GM23338 (cell line): ENCODE results near the gene HDAC11. TPM values are rescaled to one million over a fixed set of nuclear protein-coding genes. Genes with fewer than 3 reads are reported as not detected.

ENCODE experiments used
- ATAC-seq: fragments of 200-7000 bp; cut with Tn5 transposase; 3 replicates; pipeline ENCODE4 v1.9.1; 2020
- DNase-seq: peaks from one replicate; pipeline ENCODE4 v3.0.0-alpha.2; 2015; ENCODE audit warnings: low spot score
- H2AFZ ChIP-seq: fragments of 200-600 bp; sonication (generic); 2 replicates; pipeline ENCODE4 v1.8.0; 2016; ENCODE audit warnings: antibody characterized with exemption, mild to moderate bottlenecking, moderate library complexity
- H3F3A ChIP-seq: fragments of 200-600 bp; sonication (generic); replicated peaks from 2 replicates; pipeline ENCODE4 v1.8.0; 2017; ENCODE audit warnings: antibody characterized with exemption, mixed run types, low read depth
- H3K27ac ChIP-seq: fragments of 200-600 bp; sonication (generic); 2 replicates; pipeline ENCODE4 v1.6.1; 2016; ENCODE audit warnings: low read depth
- H3K27me3 ChIP-seq: fragments of 200-600 bp; sonication (generic); 2 replicates; pipeline ENCODE4 v1.8.0; 2016; ENCODE audit warnings: mild to moderate bottlenecking, mixed run types, moderate library complexity; ENCODE audit not compliant: insufficient read depth
- H3K36me3 ChIP-seq: fragments of 200-600 bp; sonication (generic); 2 replicates; pipeline ENCODE4 v1.8.0; 2016; ENCODE audit warnings: mild to moderate bottlenecking; ENCODE audit not compliant: insufficient read depth
- H3K4me1 ChIP-seq: fragments of 200-600 bp; sonication (generic); 2 replicates; pipeline ENCODE4 v1.8.0; 2016; ENCODE audit warnings: mild to moderate bottlenecking, moderate library complexity; ENCODE audit not compliant: insufficient read depth
- H3K4me2 ChIP-seq: fragments of 200-600 bp; sonication (generic); 2 replicates; pipeline ENCODE4 v1.7.1; 2017; ENCODE audit warnings: mixed run types
- H3K4me3 ChIP-seq: fragments of 200-600 bp; sonication (generic); 2 replicates; pipeline ENCODE4 v1.6.1; 2016; ENCODE audit warnings: mixed run types
- H3K79me2 ChIP-seq: fragments of 200-600 bp; sonication (generic); replicated peaks from 2 replicates; pipeline ENCODE4 v1.8.0; 2017; ENCODE audit warnings: mild to moderate bottlenecking; ENCODE audit not compliant: insufficient read depth
- H3K9me2 ChIP-seq: fragments of 200-600 bp; sonication (generic); 2 replicates; pipeline ENCODE4 v1.8.0; 2017; ENCODE audit not compliant: insufficient read depth
- H4K20me1 ChIP-seq: fragments of 200-600 bp; sonication (generic); replicated peaks from 2 replicates; pipeline ENCODE4 v1.8.0; 2017; ENCODE audit warnings: mild to moderate bottlenecking; ENCODE audit not compliant: insufficient read depth
- H3K27ac Mint-ChIP-seq: 2 replicates; pipeline ENCODE4 v1.8.0; 2020; ENCODE audit warnings: inconsistent platforms, mild to moderate bottlenecking, moderate library complexity, mixed read lengths
- H3K27me3 Mint-ChIP-seq: 3 replicates; pipeline ENCODE4 v1.8.0; 2022; ENCODE audit warnings: low read depth, mild to moderate bottlenecking, moderate library complexity, mixed read lengths, inconsistent platforms; ENCODE audit not compliant: insufficient read depth, poor library complexity
- H3K36me3 Mint-ChIP-seq: 3 replicates; pipeline ENCODE4 v1.8.0; 2021; ENCODE audit warnings: low read depth, mild to moderate bottlenecking, inconsistent platforms, moderate library complexity, mixed read lengths
- H3K4me1 Mint-ChIP-seq: 3 replicates; pipeline ENCODE4 v1.8.0; 2020; ENCODE audit warnings: mild to moderate bottlenecking, inconsistent platforms, mixed read lengths
- H3K4me3 Mint-ChIP-seq: 3 replicates; pipeline ENCODE4 v1.8.0; 2021; ENCODE audit warnings: moderate library complexity, mild to moderate bottlenecking, inconsistent platforms, mixed read lengths
- H3K9me3 Mint-ChIP-seq: 3 replicates; pipeline ENCODE4 v1.8.0; 2020; ENCODE audit warnings: moderate library complexity, mild to moderate bottlenecking, inconsistent platforms, mixed read lengths
- CREB1 ChIP-seq: fragments of 250-450 bp; sonication (Bioruptor Pico); IDR thresholded peaks from 2 replicates; pipeline ENCODE4 v1.5.0; 2020; ENCODE audit warnings: low read depth, mild to moderate bottlenecking, moderate library complexity
- EZH2 ChIP-seq: fragments of 200-600 bp; sonication (generic); IDR thresholded peaks from one replicate; pipeline ENCODE4 v1.8.0; 2017; ENCODE audit warnings: antibody characterized with exemption, mild to moderate bottlenecking, low read depth; ENCODE audit not compliant: unreplicated experiment
- EZH2phosphoT487 ChIP-seq: fragments of 200-600 bp; sonication (generic); IDR thresholded peaks from one replicate; pipeline ENCODE4 v1.8.1; 2018; ENCODE audit warnings: antibody characterized with exemption; ENCODE audit not compliant: unreplicated experiment
- JUNB ChIP-seq: IDR thresholded peaks from one replicate; pipeline ENCODE4 v1.6.1; 2016; ENCODE audit warnings: antibody characterized with exemption; ENCODE audit not compliant: unreplicated experiment
- NANOG ChIP-seq: IDR thresholded peaks from 2 replicates; pipeline ENCODE4 v1.6.1; 2016; ENCODE audit warnings: antibody characterized with exemption, borderline replicate concordance
- POLR2AphosphoS5 ChIP-seq: IDR thresholded peaks from 2 replicates; pipeline ENCODE4 v1.6.1; 2016; ENCODE audit warnings: antibody characterized with exemption, low read depth
- REST ChIP-seq: IDR thresholded peaks from one replicate; pipeline ENCODE4 v1.6.1; 2018; ENCODE audit warnings: antibody characterized with exemption; ENCODE audit not compliant: unreplicated experiment
- ZNF114 ChIP-seq: fragments of 250-450 bp; sonication (Bioruptor Pico); IDR thresholded peaks from 2 replicates; pipeline ENCODE4 v1.5.0; 2020; ENCODE audit warnings: mild to moderate bottlenecking, moderate library complexity
- ZNF331 ChIP-seq: fragments of 250-450 bp; sonication (Bioruptor Pico); IDR thresholded peaks from 2 replicates; pipeline ENCODE4 v1.5.0; 2020; ENCODE audit warnings: low read depth, mild to moderate bottlenecking, moderate library complexity
- polyA plus RNA-seq: library from polyadenylated mRNA; unstranded; fragments of >200 nt; fragmentation: Nextera tagmentation; extraction: Ambion mirVana; gene quantifications from 2 replicates; pipeline ENCODE4 v1.2.1, GENCODE V29; 2016
- total RNA-seq: library from RNA; depleted of rRNA; stranded (reverse); fragments of >200 nt; shearing (Covaris generic); gene quantifications from 2 replicates; pipeline ENCODE4 v1.2.3, GENCODE V29; 2014
- TF ChIP-seq, protein P1 (sequence below): fragments of 250-450 bp; sonication (Bioruptor Pico); IDR thresholded peaks from 2 replicates; pipeline ENCODE4 v1.5.0; 2020; ENCODE audit warnings: mild to moderate bottlenecking, moderate library complexity
- TF ChIP-seq, protein P2 (sequence below), 2 experiments: fragments of 200-600 bp in 1 of 2; sonication (generic) in 1 of 2; conservative IDR thresholded peaks; 2 replicates each; pipeline versions ENCODE4 v1.5.1 to v1.6.1; 2016 to 2017; ENCODE audit warnings: antibody characterized with exemption in 2 of 2, low read depth in 2 of 2, mild to moderate bottlenecking in 2 of 2, moderate library complexity in 1 of 2

The HDAC11 gene
- total and polyA plus RNA-seq, 2 experiments from 2014 or later = 5.4 to 15.8 TPM

DNA sequence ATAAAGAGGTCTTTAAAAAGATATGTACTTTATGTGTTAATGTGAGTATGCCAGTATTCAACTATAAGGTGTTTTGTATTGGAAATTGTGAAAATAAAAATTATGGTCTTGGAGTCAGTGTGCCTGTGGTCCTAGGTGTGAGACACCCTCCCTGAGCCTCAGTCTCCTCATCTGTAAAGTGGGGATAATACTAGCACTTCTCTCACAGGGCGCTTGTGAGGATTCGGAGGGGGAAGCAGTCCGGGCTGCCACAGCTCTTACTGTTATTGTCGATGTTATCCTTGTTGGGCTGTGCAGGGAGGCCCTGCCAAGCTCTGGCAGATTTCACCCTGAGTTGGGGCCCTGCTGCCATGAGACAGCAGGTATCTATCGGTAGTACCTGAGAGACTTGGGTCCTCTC is 42.1 kb downstream of the HDAC11 start:
- H3K4me2 ChIP-seq = no peak overlapping the region
- DNase-seq (no peak), ATAC-seq (no peak)
- Mint-ChIP-seq H3K9me3 (peaks cover 16% of the 10 kb centered on the region; the same call in 2 of the 3 replicates), H3K4me3 (no peak overlapping the region), H3K4me1 (peaks cover 16% of the 10 kb centered on the region), H3K27ac (no peak overlapping the region), H3K36me3 (peaks cover 7% of the 10 kb centered on the region), H3K27me3 (peaks cover 12% of the 10 kb centered on the region)
- no peaks in the 10 kb centered on the region for H3K27me3 ChIP-seq
- TF ChIP-seq EZH2phosphoT487 (no peak), JUNB (no peak), NANOG (no peak), ZNF331 (CRISPR knock-in tag) (no peak), CREB1 (CRISPR knock-in tag) (no peak), REST (no peak), POLR2AphosphoS5 (no peak), EZH2 (no peak), ZNF114 (CRISPR knock-in tag) (no peak)
- TF ChIP-seq, protein P1, sequence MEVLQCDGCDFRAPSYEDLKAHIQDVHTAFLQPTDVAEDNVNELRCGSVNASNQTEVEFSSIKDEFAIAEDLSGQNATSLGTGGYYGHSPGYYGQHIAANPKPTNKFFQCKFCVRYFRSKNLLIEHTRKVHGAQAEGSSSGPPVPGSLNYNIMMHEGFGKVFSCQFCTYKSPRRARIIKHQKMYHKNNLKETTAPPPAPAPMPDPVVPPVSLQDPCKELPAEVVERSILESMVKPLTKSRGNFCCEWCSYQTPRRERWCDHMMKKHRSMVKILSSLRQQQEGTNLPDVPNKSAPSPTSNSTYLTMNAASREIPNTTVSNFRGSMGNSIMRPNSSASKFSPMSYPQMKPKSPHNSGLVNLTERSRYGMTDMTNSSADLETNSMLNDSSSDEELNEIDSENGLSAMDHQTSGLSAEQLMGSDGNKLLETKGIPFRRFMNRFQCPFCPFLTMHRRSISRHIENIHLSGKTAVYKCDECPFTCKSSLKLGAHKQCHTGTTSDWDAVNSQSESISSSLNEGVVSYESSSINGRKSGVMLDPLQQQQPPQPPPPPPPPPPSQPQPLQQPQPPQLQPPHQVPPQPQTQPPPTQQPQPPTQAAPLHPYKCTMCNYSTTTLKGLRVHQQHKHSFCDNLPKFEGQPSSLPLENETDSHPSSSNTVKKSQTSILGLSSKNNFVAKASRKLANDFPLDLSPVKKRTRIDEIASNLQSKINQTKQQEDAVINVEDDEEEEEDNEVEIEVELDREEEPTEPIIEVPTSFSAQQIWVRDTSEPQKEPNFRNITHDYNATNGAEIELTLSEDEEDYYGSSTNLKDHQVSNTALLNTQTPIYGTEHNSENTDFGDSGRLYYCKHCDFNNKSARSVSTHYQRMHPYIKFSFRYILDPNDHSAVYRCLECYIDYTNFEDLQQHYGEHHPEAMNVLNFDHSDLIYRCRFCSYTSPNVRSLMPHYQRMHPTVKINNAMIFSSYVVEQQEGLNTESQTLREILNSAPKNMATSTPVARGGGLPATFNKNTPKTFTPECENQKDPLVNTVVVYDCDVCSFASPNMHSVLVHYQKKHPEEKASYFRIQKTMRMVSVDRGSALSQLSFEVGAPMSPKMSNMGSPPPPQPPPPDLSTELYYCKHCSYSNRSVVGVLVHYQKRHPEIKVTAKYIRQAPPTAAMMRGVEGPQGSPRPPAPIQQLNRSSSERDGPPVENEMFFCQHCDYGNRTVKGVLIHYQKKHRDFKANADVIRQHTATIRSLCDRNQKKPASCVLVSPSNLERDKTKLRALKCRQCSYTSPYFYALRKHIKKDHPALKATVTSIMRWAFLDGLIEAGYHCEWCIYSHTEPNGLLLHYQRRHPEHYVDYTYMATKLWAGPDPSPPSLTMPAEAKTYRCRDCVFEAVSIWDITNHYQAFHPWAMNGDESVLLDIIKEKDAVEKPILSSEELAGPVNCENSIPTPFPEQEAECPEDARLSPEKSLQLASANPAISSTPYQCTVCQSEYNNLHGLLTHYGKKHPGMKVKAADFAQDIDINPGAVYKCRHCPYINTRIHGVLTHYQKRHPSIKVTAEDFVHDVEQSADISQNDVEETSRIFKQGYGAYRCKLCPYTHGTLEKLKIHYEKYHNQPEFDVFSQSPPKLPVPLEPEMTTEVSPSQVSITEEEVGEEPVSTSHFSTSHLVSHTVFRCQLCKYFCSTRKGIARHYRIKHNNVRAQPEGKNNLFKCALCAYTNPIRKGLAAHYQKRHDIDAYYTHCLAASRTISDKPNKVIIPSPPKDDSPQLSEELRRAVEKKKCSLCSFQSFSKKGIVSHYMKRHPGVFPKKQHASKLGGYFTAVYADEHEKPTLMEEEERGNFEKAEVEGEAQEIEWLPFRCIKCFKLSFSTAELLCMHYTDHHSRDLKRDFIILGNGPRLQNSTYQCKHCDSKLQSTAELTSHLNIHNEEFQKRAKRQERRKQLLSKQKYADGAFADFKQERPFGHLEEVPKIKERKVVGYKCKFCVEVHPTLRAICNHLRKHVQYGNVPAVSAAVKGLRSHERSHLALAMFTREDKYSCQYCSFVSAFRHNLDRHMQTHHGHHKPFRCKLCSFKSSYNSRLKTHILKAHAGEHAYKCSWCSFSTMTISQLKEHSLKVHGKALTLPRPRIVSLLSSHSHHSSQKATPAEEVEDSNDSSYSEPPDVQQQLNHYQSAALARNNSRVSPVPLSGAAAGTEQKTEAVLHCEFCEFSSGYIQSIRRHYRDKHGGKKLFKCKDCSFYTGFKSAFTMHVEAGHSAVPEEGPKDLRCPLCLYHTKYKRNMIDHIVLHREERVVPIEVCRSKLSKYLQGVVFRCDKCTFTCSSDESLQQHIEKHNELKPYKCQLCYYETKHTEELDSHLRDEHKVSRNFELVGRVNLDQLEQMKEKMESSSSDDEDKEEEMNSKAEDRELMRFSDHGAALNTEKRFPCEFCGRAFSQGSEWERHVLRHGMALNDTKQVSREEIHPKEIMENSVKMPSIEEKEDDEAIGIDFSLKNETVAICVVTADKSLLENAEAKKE (CRISPR knock-in tag) = no peak
- TF ChIP-seq, protein P2, sequence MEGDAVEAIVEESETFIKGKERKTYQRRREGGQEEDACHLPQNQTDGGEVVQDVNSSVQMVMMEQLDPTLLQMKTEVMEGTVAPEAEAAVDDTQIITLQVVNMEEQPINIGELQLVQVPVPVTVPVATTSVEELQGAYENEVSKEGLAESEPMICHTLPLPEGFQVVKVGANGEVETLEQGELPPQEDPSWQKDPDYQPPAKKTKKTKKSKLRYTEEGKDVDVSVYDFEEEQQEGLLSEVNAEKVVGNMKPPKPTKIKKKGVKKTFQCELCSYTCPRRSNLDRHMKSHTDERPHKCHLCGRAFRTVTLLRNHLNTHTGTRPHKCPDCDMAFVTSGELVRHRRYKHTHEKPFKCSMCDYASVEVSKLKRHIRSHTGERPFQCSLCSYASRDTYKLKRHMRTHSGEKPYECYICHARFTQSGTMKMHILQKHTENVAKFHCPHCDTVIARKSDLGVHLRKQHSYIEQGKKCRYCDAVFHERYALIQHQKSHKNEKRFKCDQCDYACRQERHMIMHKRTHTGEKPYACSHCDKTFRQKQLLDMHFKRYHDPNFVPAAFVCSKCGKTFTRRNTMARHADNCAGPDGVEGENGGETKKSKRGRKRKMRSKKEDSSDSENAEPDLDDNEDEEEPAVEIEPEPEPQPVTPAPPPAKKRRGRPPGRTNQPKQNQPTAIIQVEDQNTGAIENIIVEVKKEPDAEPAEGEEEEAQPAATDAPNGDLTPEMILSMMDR (conservative IDR thresholded peaks at IDR 0.05; ENCODE audit: low read depth in 2 of 2) = no peak
- H3K27ac ChIP-seq = no peak overlapping the region
- H2AFZ ChIP-seq = no peak overlapping the region
- peaks cover 11% of the 10 kb centered on the region; the same call in 1 of the 2 replicates for H3K4me1 ChIP-seq
- H4K20me1 ChIP-seq = no peaks in the 10 kb centered on the region
- no peaks in the 10 kb centered on the region for H3K36me3 ChIP-seq
- H3K9me2 ChIP-seq = no peaks in the 10 kb centered on the region
- no peaks in the 10 kb centered on the region for H3F3A ChIP-seq
- H3K79me2 ChIP-seq = no peaks in the 10 kb centered on the region
- H3K4me3 ChIP-seq = no peak overlapping the region
